Suprapubic skin (tissue), 4 donors: ENCODE results near the gene UNC13B. TPM values are rescaled to one million over a fixed set of nuclear protein-coding genes. Genes with fewer than 3 reads are reported as not detected.

Source experiments
- DNase-seq, 2 donors: peaks; one replicate each; pipeline ENCODE4 v3.0.0-alpha.2; 2019; ENCODE audit warnings: low spot score in 2 of 2
- H3K27ac ChIP-seq: fragments of 200-600 bp; sonication (generic); one replicate; pipeline ENCODE4 v1.5.1; 2019
- H3K27me3 ChIP-seq: fragments of 200-600 bp; sonication (generic); one replicate; pipeline ENCODE4 v1.5.1; 2019
- H3K36me3 ChIP-seq: fragments of 200-600 bp; sonication (generic); one replicate; pipeline ENCODE4 v1.5.1; 2019
- H3K4me1 ChIP-seq: fragments of 200-600 bp; sonication (generic); one replicate; pipeline ENCODE4 v1.5.1; 2019
- H3K4me3 ChIP-seq: fragments of 200-600 bp; sonication (generic); one replicate; pipeline ENCODE4 v1.5.1; 2019; ENCODE audit warnings: mild to moderate bottlenecking
- H3K9me3 ChIP-seq: fragments of 200-600 bp; sonication (generic); one replicate; pipeline ENCODE4 v1.5.1; 2019
- CTCF ChIP-seq, 2 donors: fragments of 200-600 bp in 1 of 2; fragments of 450-650 bp in 1 of 2; sonication (generic) in 1 of 2; IDR thresholded peaks; one replicate each; pipeline ENCODE4 v1.5.1; 2016 to 2019; ENCODE audit warnings: antibody characterized with exemption in 2 of 2, mild to moderate bottlenecking in 1 of 2, moderate library complexity in 1 of 2
- EP300 ChIP-seq: sonication (generic); formaldehyde crosslinking; IDR thresholded peaks from one replicate; pipeline ENCODE4 v1.6.1; 2017; ENCODE audit warnings: antibody characterized with exemption
- POLR2A ChIP-seq, 2 donors: fragments of 450-650 bp; IDR thresholded peaks; one replicate each; pipeline ENCODE4 v1.6.1; 2017; ENCODE audit warnings: antibody characterized with exemption in 2 of 2, mild to moderate bottlenecking in 2 of 2, moderate library complexity in 2 of 2
- POLR2AphosphoS5 ChIP-seq, 3 donors: sonication (generic); formaldehyde crosslinking; IDR thresholded peaks; one replicate each; pipeline ENCODE4 v1.6.1; 2017; ENCODE audit warnings: antibody characterized with exemption in 3 of 3
- WGBS: methylation state at CpG from one replicate; pipeline ENCODE4 v1.1.5; 2018; 5-methylcytosine and 5-hydroxymethylcytosine counted together
- total RNA-seq, 4 donors: library from RNA; depleted of rRNA; stranded (reverse); fragments of >200 nt; gene quantifications; one replicate each; pipeline ENCODE4 v1.1.0, GENCODE V29; 2016

Gene UNC13B
- total RNA-seq, 4 donors from 2014 or later, result 27.8 to 43.2 (median 30.6) TPM

- H3K9me3 ChIP-seq, result no peaks in the 10 kb centered on the region
- no peak for TF ChIP-seq POLR2A (IDR thresholded peaks at IDR 0.05)
- TF ChIP-seq POLR2AphosphoS5 (IDR thresholded peaks at IDR 0.05), result no peak
- TF ChIP-seq EP300, result no peak
- TF ChIP-seq CTCF (IDR thresholded peaks at IDR 0.05), result no peak
- WGBS, result 89% methylated on average over 6 of the region's 6 CpGs
- no peak overlapping the region for H3K27ac ChIP-seq
- no peak overlapping the region for H3K4me3 ChIP-seq
- no peaks in the 10 kb centered on the region for H3K36me3 ChIP-seq
- H3K4me1 ChIP-seq, result no peaks in the 10 kb centered on the region
- no peaks in the 10 kb centered on the region for H3K27me3 ChIP-seq
- no peak for DNase-seq
Observed at GRCh38 chr9:35294556-35294955, 132.7 kb downstream of the UNC13B start.

GRCh38 chr9:35295369-35296036 lies 133.7 kb downstream of the UNC13B start:
- Histone ChIP-seq H3K36me3 (no peaks in the 10 kb centered on the region), H3K4me3 (no peak overlapping the region), H3K27me3 (no peaks in the 10 kb centered on the region), H3K27ac (no peak overlapping the region), H3K4me1 (no peaks in the 10 kb centered on the region), H3K9me3 (no peaks in the 10 kb centered on the region)
- DNase-seq, result no peak
- WGBS, result 96% methylated on average over 13 of the region's 13 CpGs
- no peak for TF ChIP-seq POLR2AphosphoS5 (IDR thresholded peaks at IDR 0.05)
- no peak for TF ChIP-seq EP300
- no peak for TF ChIP-seq POLR2A (IDR thresholded peaks at IDR 0.05)
- TF ChIP-seq CTCF (IDR thresholded peaks at IDR 0.05), result no peak

DNA sequence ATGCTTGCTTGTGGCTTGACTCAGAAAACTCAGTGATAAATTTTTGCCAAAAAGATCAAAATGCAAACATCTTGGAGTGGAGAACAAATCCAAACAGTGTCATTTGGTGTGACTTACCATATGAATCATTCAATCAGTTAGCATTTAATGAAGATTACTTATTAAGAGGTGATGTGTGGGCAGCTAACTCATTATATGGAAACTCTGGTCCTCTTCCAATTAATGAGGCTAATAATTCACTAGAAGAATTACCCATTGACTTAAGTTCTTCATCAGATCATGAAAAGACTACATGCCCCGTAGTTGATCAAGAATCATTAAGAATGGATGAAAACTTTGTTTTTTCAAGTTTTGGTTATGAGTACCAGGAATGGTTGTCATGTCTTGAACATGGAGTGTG lies 141.8 kb downstream of the UNC13B start:
- H3K4me3 ChIP-seq, result no peak overlapping the region
- no peak overlapping the region for H3K27ac ChIP-seq
- DNase-seq, result no peak
- WGBS, result 90% methylated on average over 1 of the region's 1 CpG
- TF ChIP-seq POLR2AphosphoS5 (IDR thresholded peaks at IDR 0.05) (no peak), EP300 (no peak), CTCF (IDR thresholded peaks at IDR 0.05) (no peak), POLR2A (IDR thresholded peaks at IDR 0.05) (no peak)
- no peaks in the 10 kb centered on the region for H3K9me3 ChIP-seq
- no peaks in the 10 kb centered on the region for H3K36me3 ChIP-seq
- no peaks in the 10 kb centered on the region for H3K27me3 ChIP-seq
- H3K4me1 ChIP-seq, result no peaks in the 10 kb centered on the region

- TF ChIP-seq CTCF (IDR thresholded peaks at IDR 0.05) (no peak), EP300 (no peak), POLR2AphosphoS5 (IDR thresholded peaks at IDR 0.05) (no peak), POLR2A (IDR thresholded peaks at IDR 0.05) (no peak)
- H3K9me3 ChIP-seq, result no peaks in the 10 kb centered on the region
- no peak overlapping the region for H3K4me3 ChIP-seq
- no peak for DNase-seq
- H3K27ac ChIP-seq, result no peak overlapping the region
- 79% methylated on average over 1 of the region's 1 CpG for WGBS
- H3K36me3 ChIP-seq, result peaks cover 6% of the 10 kb centered on the region
- H3K27me3 ChIP-seq, result no peaks in the 10 kb centered on the region
- no peaks in the 10 kb centered on the region for H3K4me1 ChIP-seq
Observed at GRCh38 chr9:35306283-35306682, 144.5 kb downstream of the UNC13B start.

DNA sequence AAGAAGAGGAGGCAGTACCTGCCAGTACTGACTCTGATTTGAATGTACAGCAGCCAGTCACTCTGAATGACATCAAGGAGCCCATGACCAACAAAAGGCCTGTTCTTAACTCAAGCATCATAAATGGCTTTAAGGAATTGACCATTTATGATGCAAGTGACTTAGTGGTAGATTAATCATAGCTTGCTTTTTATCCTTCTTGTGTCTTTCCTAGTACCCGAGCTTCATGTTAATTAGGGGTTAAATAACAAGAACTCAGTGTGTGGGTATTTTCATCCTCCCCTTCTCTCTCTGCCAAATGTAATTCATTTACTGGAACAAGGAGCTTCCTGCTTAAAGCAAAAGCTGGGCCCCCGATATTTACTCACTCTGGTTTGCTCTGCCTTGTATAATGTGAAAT lies 146.5 kb downstream of the UNC13B start:
- H3K4me3 ChIP-seq, result no peak overlapping the region
- 73% methylated on average over 2 of the region's 2 CpGs for WGBS
- TF ChIP-seq POLR2AphosphoS5 (IDR thresholded peaks at IDR 0.05) (no peak), EP300 (no peak)
- no peaks in the 10 kb centered on the region for H3K4me1 ChIP-seq
- H3K9me3 ChIP-seq, result no peaks in the 10 kb centered on the region
- no peak overlapping the region for H3K27ac ChIP-seq
- no peaks in the 10 kb centered on the region for H3K27me3 ChIP-seq
- H3K36me3 ChIP-seq, result peaks cover 6% of the 10 kb centered on the region
- no peak for DNase-seq
